DMS53 (cell line): ENCODE data around the gene ESYT2.
"Not testable (repeated sequence)": the region's sequence is repeated elsewhere in the genome, so short reads cannot be mapped to it uniquely, and the experiment has no call there.

Experiments used
- DNase-seq: peaks from one replicate; lab custom pipeline; 2025; lab: John Stamatoyannopoulos, UW

ESYT2 gene

GRCh38 chr7:158829342-158830210, at the start of gene ESYT2:
Gene ESYT2, minus strand, starts transcription at chr7:158829509. Its CDS starts 91 bp downstream, at chr7:158829418.
- DNase-seq = peak; percentile 99

GRCh38 chr7:158878151-158879079, 49.1 kb upstream of the ESYT2 start:
- not testable (repeated sequence) for DNase-seq

- DNase-seq = no peak
Observed at GRCh38 chr7:158876984-158877383, 47.7 kb upstream of the ESYT2 start.

DNA sequence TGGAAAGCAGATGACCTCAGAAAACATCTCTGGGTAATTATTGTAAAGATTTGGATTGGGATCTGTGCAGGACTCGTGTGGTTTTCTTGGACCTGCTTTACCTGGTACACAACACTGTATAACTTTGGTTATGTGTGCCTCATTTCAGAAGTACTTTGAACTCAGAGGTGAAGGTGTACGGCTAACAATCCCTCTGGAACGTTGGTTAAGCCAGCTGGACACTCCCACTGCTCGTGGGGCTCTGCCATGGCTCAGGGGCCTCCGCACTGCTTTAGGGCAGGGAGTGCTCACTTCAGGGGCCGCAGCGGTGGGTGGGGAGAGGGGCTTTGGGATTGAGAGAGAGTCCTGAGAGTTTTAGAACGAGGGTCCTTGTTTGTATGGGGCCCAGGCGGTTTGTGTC, 40.6 kb upstream of the ESYT2 start:
- no peak for DNase-seq

DNA sequence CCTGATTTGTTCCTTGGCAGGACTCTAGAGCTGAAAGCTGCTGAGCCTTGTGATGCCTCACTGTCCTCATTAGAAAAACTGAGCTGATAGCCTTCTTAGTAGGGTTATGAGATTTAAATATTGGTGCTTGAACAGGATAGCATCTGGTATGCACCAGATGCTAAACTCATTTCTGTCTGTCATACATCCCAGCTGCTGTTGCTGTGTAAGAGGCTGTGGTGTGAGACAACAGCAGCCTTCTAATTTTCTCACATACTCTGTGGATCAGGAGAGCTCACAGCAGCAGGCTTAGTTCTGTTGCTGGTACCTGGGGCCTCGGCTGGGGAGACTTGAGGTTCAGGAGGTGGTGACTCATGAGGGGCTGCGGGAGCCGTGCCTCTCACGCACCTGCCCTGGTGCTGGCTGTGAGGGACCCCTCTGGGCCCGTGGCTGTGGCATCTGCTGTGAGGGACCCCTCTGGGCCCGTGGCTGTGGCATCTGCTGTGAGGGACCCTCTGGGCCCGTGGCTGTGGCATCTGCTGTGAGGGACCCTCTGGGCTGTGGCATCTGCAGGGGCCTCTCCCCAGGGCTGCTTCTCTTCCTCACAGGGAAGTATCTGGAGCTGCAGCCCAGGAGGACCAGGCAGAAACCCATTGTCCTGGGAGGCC, 39.6 kb upstream of the ESYT2 start:
- DNase-seq = no peak

- no peak for DNase-seq
Observed at GRCh38 chr7:158867214-158867984, 38.1 kb upstream of the ESYT2 start.

DNA sequence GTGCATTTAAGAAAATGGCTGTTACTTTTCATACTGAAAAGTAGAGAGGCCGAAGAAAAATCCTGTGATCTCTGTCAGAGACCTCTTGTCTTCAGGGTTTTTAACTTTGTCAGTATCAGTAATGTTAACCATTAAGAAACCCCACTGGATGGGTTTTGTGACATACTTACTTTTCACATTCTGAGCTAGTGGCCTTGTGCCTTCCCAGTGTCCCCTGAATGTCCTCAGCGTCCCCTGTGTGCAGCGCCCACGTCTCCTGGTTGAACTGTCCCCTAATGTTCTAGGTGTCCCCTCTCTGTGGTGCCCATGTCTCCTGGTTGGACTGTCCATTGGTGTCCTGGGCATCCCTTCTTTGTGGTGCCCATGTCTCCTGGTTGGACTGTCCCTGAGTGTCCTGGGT, 36.7 kb upstream of the ESYT2 start:
- no peak for DNase-seq

- DNase-seq = no peak
Observed at GRCh38 chr7:158865462-158865922, 36.2 kb upstream of the ESYT2 start.

- no peak for DNase-seq
Observed at GRCh38 chr7:158864833-158865232, 35.5 kb upstream of the ESYT2 start.

- DNase-seq = no peak
Observed at GRCh38 chr7:158864507-158864820, 35.2 kb upstream of the ESYT2 start.

DNA sequence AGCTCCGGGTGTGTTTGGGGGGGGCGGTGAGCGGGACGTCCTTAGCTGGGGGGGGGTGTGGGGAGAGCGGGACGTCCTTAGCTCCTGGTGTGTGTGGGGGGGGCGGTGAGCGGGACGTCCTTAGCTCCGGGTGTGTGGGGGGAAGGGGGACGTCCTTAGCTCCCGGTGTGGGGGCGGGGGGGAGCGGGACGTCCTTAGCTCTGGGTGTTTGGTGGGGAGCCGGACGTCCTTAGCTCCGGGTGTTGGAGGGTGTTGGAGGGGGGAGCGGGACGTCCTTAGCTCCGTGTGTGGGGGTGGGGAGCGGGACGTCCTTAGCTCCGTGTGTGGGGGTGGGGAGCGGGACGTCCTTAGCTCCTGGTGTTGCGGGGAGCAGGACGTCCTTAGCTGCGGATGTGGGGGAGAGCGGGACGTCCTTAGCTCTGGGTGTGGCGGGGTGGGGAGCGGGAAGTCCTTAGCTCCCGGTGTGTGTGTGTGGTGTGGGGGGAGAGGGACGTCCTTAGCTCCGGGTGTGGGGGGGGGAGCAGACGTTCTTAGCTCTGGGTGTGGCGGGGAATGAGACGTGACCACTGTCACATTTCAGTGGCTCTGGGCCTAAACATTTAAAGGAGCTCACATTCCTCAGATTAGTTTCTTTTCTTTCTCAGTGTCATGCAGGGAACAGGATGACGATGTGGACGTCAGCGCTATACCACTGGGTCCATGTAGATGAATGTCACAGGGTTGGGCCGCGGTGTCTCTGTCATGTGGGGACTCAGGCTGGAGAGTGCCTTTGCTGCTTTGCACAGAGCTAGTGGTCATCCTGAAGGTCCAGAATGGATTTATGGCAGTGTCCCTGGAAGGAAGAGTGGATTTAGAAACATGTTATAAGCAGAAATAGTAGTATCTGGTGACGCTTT, 34.5 kb upstream of the ESYT2 start:
- DNase-seq = peak; percentile 86

DNA sequence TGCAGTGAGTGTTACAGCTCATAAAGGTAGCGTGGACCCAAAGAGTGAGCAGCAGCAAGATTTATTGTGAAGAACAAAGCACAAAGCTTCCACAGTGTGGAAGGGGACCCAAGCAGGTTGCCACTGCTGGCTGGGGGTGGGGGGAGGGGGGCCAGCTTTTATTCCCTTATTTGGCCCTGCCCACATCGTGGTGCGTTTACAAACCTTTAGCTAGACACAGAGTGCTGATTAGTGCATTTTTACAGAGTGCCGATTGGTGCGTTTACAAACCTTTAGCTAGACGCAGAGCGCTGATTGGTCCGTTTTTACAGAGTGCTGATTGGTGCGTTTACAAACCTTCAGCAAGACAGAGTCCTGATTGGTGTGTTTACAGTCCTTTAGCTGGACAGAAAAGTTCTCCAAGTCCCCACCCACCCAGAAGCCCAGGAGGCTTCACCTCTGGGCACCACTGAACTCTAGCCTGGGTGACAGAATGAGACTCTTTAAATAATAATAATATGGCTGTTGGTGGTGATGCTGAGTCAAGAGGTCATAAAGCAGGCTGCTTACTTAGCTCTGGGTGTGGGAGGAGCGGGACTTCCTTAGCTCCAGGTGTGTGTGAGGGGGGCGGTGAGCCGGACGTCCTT, 33.8 kb upstream of the ESYT2 start:
- peak; percentile 91 for DNase-seq

- no peak for DNase-seq
Observed at GRCh38 chr7:158861936-158862704, 32.8 kb upstream of the ESYT2 start.

DNA sequence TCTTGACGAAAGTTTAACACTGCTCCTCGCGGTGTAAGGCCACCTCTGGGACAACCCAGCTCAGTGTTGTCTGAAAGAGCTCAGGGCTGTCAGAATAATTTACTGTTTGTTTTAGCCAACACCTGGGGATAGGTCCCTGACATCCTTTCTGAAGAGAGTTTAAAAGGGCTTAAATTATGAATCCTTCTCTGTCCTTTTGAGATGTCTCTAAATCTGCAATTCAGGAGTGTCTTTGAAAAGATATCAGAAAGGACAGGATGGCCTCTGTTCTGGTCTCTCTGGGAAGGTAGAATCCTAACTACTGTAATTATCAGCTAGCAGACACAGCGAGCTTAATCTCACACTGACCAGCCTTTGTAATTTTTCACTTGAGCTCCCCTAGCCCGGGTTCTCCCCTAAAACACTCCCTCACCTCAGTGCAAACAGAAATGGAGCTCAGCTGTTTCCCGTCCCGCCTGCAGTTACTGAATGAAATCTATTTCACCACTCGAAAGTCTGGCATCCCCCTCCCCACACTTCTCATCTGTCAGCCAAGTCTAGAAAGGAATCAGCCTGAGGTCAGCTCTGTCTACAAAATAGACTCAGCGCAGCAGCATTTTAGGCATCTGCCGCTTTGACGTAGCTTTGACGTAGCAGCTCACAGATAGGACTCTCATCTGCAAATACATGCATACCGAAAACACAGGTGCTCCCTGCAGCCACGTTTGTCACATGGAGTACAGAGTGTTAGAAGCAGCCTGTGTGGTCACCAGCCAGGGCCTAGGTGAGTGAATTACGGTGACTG, 31.9 kb upstream of the ESYT2 start:
- DNase-seq = no peak

DNA sequence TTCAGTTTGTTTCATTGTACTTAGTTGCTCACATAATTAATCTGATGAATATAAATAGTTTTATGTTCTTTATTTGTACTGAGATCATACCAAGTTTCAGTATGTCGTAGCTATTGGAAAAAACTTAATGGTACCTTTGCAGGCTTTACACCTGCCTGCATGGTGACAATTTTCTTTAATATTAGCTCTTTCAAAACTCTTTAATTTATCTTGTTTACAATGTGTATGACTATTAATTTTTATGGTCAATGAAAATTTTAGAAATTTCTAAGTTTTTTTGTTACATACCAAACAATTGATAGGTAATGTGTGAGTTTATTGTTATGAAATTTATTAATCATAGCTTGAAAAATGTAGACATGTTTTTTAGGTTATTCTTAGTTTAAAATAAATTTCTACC, 31.1 kb upstream of the ESYT2 start:
- no peak for DNase-seq

- no peak for DNase-seq
Observed at GRCh38 chr7:158858592-158859503, 29.5 kb upstream of the ESYT2 start.

DNA sequence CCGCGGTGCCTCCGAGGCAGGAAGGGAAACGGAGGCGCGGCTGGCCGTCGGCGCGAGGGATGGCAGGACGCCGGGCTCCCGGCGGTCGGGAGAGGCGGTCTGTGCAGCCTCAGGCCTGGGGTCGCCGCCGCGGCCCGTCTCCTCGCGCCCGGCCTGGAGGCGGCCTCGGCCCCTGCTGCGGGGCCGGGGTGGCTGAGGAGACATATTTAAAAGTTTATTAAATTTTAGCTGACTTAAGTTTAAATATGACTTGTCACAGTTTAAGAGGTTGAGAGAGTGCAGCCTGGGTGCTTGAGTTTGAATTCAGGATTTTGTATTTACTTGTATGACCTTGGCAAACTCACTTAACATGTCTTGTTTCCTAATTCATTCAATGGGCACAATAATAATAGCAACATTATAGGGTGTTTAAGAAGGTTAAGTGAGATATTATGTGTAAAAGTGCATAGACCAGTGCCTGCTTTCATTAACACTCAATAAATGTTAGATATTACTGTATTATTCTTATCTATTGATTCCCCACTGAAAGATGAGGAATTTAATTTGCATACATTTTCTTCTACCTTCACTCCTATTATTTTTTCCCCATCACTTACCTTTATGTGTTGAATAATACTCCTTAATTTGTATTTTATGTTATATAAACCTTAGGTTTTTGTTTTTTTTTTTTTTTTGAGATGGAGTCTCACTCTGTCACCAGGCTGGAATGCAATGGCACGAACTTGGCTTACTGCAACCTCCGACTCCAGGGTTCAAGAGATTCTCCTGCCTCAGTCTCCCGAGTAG, 27.8 kb upstream of the ESYT2 start:
- DNase-seq = no peak
